Measurements from ENCODE around the gene VOPP1.

VOPP1 gene

GRCh38 chr7:55594870-55595269 lies 22.6 kb upstream of the VOPP1 start:
- DNase-seq (ENCODE audit: low read depth), result no peak
- no peak overlapping the region for H3K4me3 ChIP-seq (ENCODE audit: low read depth, low read length)
- no peak for TF ChIP-seq CTCF (IDR thresholded peaks at IDR 0.05; ENCODE audit: low read depth, low read length, missing control alignments)

GRCh38 chr7:55594414-55594813 lies 22.1 kb upstream of the VOPP1 start:
- TF ChIP-seq CTCF (IDR thresholded peaks at IDR 0.05; ENCODE audit: low read depth, low read length, missing control alignments), result no peak
- no peak for DNase-seq (ENCODE audit: low read depth)

GRCh38 chr7:55593515-55594318 lies 21.4 kb upstream of the VOPP1 start:
- H3K4me3 ChIP-seq (ENCODE audit: low read depth, low read length), result no peak overlapping the region
- peak; percentile 93 for TF ChIP-seq CTCF (IDR thresholded peaks at IDR 0.05; ENCODE audit: low read depth, low read length, missing control alignments)
- no peak for DNase-seq (ENCODE audit: low read depth)

More at GRCh38 chr7:55594414-55594813, 22.1 kb upstream of the VOPP1 start:
- no peak overlapping the region for H3K4me3 ChIP-seq (ENCODE audit: low read depth, low read length)

GRCh38 chr7:55593172-55593514 lies 20.8 kb upstream of the VOPP1 start:
- H3K4me3 ChIP-seq (ENCODE audit: low read depth, low read length), result no peak overlapping the region
- no peak for TF ChIP-seq CTCF (IDR thresholded peaks at IDR 0.05; ENCODE audit: low read depth, low read length, missing control alignments)
- no peak for DNase-seq (ENCODE audit: low read depth)

- no peak for DNase-seq (ENCODE audit: low read depth)
- H3K4me3 ChIP-seq (ENCODE audit: low read depth, low read length), result no peak overlapping the region
- no peak for TF ChIP-seq CTCF (IDR thresholded peaks at IDR 0.05; ENCODE audit: low read depth, low read length, missing control alignments)
These were observed 20.2 kb upstream of the VOPP1 start for GRCh38 chr7:55592492-55592891.

- H3K4me3 ChIP-seq (ENCODE audit: low read depth, low read length), result no peak overlapping the region
- no peak for DNase-seq (ENCODE audit: low read depth)
- no peak for TF ChIP-seq CTCF (IDR thresholded peaks at IDR 0.05; ENCODE audit: low read depth, low read length, missing control alignments)
These were observed 19.1 kb upstream of the VOPP1 start for GRCh38 chr7:55591282-55591931.
